Aorta (tissue), 5 donors: ENCODE measurements around the gene CFAP73. TPM values are rescaled to one million over a fixed set of nuclear protein-coding genes. Genes with fewer than 3 reads are reported as not detected.

ENCODE experiments used
- ATAC-seq: fragments of 200-7000 bp; cut with Tn5 transposase; one replicate; pipeline ENCODE4 v1.9.1; 2022; ENCODE audit warnings: moderate library complexity; ENCODE audit not compliant: low FRiP score
- DNase-seq, 2 donors: peaks; one replicate each; pipeline ENCODE4 v3.0.0-alpha.2; 2020
- H3K27ac ChIP-seq, 2 donors: one replicate each; pipeline ENCODE4 v1.5.1; 2013; ENCODE audit warnings: low read length in 2 of 2, mild to moderate bottlenecking in 2 of 2, moderate library complexity in 2 of 2, control low read depth in 1 of 2, inconsistent platforms in 1 of 2, low read depth in 1 of 2
- H3K27me3 ChIP-seq, 2 donors: one replicate each; pipeline ENCODE4 v1.6.1; 2013; ENCODE audit warnings: control low read depth in 1 of 2, low read length in 1 of 2, mild to moderate bottlenecking in 1 of 2, moderate library complexity in 1 of 2; ENCODE audit not compliant: insufficient read depth in 2 of 2, control insufficient read depth in 1 of 2
- H3K36me3 ChIP-seq, 2 donors: one replicate each; pipeline ENCODE4 v1.6.1; 2013; ENCODE audit warnings: control low read depth in 1 of 2, low read length in 1 of 2, mild to moderate bottlenecking in 1 of 2; ENCODE audit not compliant: insufficient read depth in 2 of 2, control insufficient read depth in 1 of 2
- H3K4me1 ChIP-seq, 2 donors: one replicate each; pipeline ENCODE4 v1.6.1; 2013; ENCODE audit warnings: low read length in 2 of 2, control low read depth in 1 of 2, mild to moderate bottlenecking in 1 of 2, moderate library complexity in 1 of 2; ENCODE audit not compliant: insufficient read depth in 2 of 2, control insufficient read depth in 1 of 2
- H3K4me3 ChIP-seq, 2 donors: one replicate each; pipeline ENCODE4 v1.5.1; 2013; ENCODE audit warnings: low read length in 2 of 2, control low read depth in 1 of 2, mild to moderate bottlenecking in 1 of 2
- H3K9me3 ChIP-seq: one replicate; pipeline ENCODE4 v1.6.1; 2013; ENCODE audit warnings: mild to moderate bottlenecking, low read length; ENCODE audit not compliant: control insufficient read depth
- WGBS, 2 donors: extraction: QIAGEN DNeasy Blood & Tissue Kit; methylation state at CpG; one replicate each; pipeline ENCODE4 v1.1.7; 2013; 5-methylcytosine and 5-hydroxymethylcytosine counted together
- intact Hi-C, 2 donors: fragments of 100-400 bp; cut with DNase I; formaldehyde crosslinking; loops; one replicate each; pipeline versions ENCODE4 v1.14.2 to v1.15.0; 2022
- polyA plus RNA-seq, 2 donors: library from polyadenylated mRNA; stranded (reverse); fragments of 200-250 nt; gene quantifications; one replicate each; pipeline ENCODE4 v1.2.3, GENCODE V29; 2013
- total RNA-seq, 2 donors: library from RNA; stranded (reverse); fragmentation: NEBNext Ultra II Directional; extraction: Animal tissue kit (Norgen Biotek cat#: 25700); gene quantifications; one replicate each; pipeline ENCODE4 v1.2.1, GENCODE V29; 2021
- donor health status: healthy with polysubstance abuse.
- donor health status: Bipolar disorder and iron deficiency.
- donor health status: DM: no; HTN: no; CAD: no.
- donor health status: DM: no; HTN: no; CAD: no.
- donor health status: DM: yes; HTN: yes; CAD: no.

CFAP73 gene
- total and polyA plus RNA-seq, 4 donors, result 0.10 TPM; not detected in 3

DNA sequence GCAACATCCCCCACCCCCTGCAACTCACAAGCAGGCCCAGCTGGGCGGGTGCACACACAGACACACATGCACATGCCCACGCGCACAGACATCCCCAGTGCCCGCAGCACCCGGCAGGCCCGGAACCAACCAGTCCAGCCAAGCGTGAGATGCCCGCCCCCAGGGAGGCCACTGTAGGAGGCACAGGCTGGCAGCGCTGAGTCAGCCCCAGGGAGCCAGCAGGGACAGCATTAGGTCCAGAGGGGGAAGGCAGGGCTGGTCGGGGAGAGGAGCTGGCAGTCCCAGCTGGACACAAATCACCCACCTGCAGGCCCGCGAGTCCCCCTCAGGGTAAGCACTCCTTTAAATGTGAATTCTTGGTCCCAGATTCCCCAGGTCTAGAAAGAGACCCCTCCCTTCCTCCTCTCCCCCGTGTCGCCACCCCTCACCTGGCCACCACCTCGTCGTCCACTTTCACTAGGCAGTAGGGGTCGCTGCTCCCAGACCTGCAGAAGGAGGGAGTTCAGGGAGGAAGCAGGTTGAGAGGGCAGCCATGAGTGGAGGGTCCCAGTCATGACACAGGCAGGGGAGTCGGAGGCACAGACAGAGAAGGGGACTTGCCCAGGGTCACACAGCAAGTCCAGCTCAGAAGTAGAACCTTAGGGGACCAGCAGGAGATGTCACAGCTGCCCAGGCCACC lies 18.9 kb upstream of the CFAP73 start:
- Histone ChIP-seq H3K27me3 (no peaks in the 10 kb centered on the region), H3K4me3 (no peak overlapping the region), H3K27ac (no peak overlapping the region), H3K36me3 (no peaks in the 10 kb centered on the region), H3K4me1 (no peaks in the 10 kb centered on the region), H3K9me3 (no peaks in the 10 kb centered on the region)
- intact Hi-C loops, result no loop called here
- ATAC-seq (no peak), DNase-seq (no peak)
- 32 to 37% methylated on average over 18 of the region's 18 CpGs for WGBS, 2 donors

DNA sequence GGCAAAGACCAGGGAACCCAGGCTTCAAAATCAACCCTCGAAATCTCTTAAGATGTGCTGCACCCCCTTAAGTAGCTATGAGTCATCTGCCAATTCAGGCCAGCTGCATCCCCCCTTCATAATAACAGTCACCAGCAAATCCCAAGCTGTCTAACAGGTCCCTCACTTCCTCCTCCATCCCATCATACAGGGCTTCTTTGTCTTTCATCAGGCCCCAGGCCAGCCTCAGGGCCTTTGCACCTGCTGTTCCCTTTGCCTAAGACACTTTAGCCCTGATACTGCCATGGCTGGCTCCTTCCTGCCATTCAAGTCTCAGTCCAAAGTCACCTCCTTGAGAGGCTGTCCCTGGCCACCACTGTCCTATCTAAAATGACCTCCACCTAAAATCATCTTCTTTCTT lies 18.0 kb upstream of the CFAP73 start:
- Histone ChIP-seq H3K36me3 (no peaks in the 10 kb centered on the region), H3K27ac (no peak overlapping the region), H3K4me3 (no peak overlapping the region), H3K9me3 (no peaks in the 10 kb centered on the region), H3K27me3 (no peaks in the 10 kb centered on the region), H3K4me1 (no peaks in the 10 kb centered on the region)
- DNase-seq, result no peak
- intact Hi-C loops, result no loop called here
- 71 to 73% methylated on average over 1 of the region's 1 CpG for WGBS, 2 donors
- no peak for ATAC-seq

- Histone ChIP-seq H3K4me1 (no peaks in the 10 kb centered on the region), H3K27ac (no peak overlapping the region), H3K27me3 (no peaks in the 10 kb centered on the region), H3K9me3 (no peaks in the 10 kb centered on the region), H3K36me3 (no peaks in the 10 kb centered on the region), H3K4me3 (no peak overlapping the region)
- 39 to 41% methylated on average over 6 of the region's 6 CpGs for WGBS, 2 donors
- no peak for ATAC-seq
- no peak for DNase-seq
- intact Hi-C loops, result no loop called here
Observed at GRCh38 chr12:113133036-113133435, 16.5 kb upstream of the CFAP73 start.

- intact Hi-C loops, result no loop called here
- H3K27me3 ChIP-seq, result no peaks in the 10 kb centered on the region
- WGBS, 2 donors, result 61 to 71% methylated on average over 3 of the region's 3 CpGs
Observed at GRCh38 chr12:113133666-113134065, 15.9 kb upstream of the CFAP73 start.

GRCh38 chr12:113134071-113134470 lies 15.5 kb upstream of the CFAP73 start:
- no peak for ATAC-seq

More at GRCh38 chr12:113133666-113134065, 15.9 kb upstream of the CFAP73 start:
- ATAC-seq, result no peak
- H3K4me3 ChIP-seq, result no peak overlapping the region
- H3K9me3 ChIP-seq, result no peaks in the 10 kb centered on the region
- no peaks in the 10 kb centered on the region for H3K4me1 ChIP-seq
- H3K27ac ChIP-seq, result no peak overlapping the region
- DNase-seq, result no peak
- H3K36me3 ChIP-seq, result no peaks in the 10 kb centered on the region

GRCh38 chr12:113134521-113134951 lies 15.0 kb upstream of the CFAP73 start:
- intact Hi-C loops, result no loop called here
- no peaks in the 10 kb centered on the region for H3K36me3 ChIP-seq
- WGBS, 2 donors, result 53 to 71% methylated on average over 6 of the region's 6 CpGs
- H3K27me3 ChIP-seq, result no peaks in the 10 kb centered on the region
- DNase-seq (peak in 1 of 2 donors; percentile 71), ATAC-seq (no peak)
- no peak overlapping the region for H3K27ac ChIP-seq
- H3K4me1 ChIP-seq, result no peaks in the 10 kb centered on the region
- no peak overlapping the region for H3K4me3 ChIP-seq
- no peaks in the 10 kb centered on the region for H3K9me3 ChIP-seq

More at GRCh38 chr12:113134071-113134470, 15.5 kb upstream of the CFAP73 start:
- H3K27me3 ChIP-seq, result no peaks in the 10 kb centered on the region
- no peak overlapping the region for H3K27ac ChIP-seq
- H3K4me3 ChIP-seq, result no peak overlapping the region
- no peaks in the 10 kb centered on the region for H3K4me1 ChIP-seq
- 74 to 75% methylated on average over 2 of the region's 2 CpGs for WGBS, 2 donors
- DNase-seq, result no peak
- intact Hi-C loops, result no loop called here
- no peaks in the 10 kb centered on the region for H3K9me3 ChIP-seq
- no peaks in the 10 kb centered on the region for H3K36me3 ChIP-seq

DNA sequence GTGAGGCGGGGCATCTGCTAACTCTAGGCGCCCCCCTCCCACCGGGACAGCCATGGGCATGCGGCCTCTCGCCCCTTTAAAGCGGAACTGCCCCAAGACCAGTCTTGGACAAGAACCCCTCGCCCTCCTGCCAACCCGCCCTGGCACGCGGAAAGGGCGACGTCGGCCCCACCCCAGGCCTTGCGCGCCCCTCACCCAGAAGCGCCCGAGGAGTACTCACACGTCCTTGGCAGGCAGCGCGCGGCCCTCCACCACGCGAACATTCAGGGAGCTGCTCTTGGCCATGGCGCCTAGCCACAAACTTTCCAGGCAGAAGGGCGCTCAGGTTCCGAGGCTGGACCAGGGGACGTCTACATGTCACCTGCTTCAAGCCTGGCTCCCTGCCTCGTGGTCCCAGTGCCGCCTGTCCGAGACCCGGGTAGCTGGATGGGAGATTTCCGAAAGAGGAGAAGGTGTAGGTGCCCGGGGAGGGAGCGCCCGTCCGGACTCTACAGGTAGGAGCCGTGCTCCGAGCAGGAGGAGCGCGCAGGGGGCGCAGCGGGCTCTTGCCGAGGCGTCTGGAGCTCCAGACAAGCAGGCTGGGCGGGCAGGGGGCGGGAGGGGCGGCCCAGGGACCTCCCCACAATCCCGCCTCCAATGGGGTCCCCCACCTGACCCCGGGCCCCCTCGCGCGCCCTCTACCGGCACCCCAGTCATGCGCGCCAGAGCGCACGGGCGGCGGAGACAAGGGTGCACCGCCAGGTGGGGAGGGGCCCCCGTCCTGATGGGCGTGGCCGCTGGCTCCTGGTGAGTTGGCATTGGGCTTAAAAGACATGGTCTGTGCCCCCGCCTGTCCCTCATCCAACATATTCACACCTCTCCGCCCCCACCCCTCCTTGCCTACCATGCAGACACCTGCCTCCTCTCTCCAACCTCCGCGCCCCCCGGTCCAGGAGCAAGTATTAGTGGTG lies 14.1 kb upstream of the CFAP73 start, which contains the start of gene RASAL1:
TSS of gene RASAL1 (minus strand) at position 584 of the 950 bp plus-strand sequence. CDS start at position 285, 299 bp downstream.
- peak in 1 of 2 donors; percentile 75 for DNase-seq
- Histone ChIP-seq H3K27ac (no peak within 1 kb of the TSS), H3K4me1 (no peaks in the 10 kb centered on the region), H3K36me3 (no peaks in the 10 kb centered on the region), H3K4me3 (no peak within 1 kb of the TSS), H3K9me3 (no peaks in the 10 kb centered on the region), H3K27me3 (no peaks in the 10 kb centered on the region)
- intact Hi-C loops, result no loop called here
- 3% methylated on average over 61 to 68 of the region's 68 CpGs for WGBS, 2 donors
- ATAC-seq, result no peak

DNA sequence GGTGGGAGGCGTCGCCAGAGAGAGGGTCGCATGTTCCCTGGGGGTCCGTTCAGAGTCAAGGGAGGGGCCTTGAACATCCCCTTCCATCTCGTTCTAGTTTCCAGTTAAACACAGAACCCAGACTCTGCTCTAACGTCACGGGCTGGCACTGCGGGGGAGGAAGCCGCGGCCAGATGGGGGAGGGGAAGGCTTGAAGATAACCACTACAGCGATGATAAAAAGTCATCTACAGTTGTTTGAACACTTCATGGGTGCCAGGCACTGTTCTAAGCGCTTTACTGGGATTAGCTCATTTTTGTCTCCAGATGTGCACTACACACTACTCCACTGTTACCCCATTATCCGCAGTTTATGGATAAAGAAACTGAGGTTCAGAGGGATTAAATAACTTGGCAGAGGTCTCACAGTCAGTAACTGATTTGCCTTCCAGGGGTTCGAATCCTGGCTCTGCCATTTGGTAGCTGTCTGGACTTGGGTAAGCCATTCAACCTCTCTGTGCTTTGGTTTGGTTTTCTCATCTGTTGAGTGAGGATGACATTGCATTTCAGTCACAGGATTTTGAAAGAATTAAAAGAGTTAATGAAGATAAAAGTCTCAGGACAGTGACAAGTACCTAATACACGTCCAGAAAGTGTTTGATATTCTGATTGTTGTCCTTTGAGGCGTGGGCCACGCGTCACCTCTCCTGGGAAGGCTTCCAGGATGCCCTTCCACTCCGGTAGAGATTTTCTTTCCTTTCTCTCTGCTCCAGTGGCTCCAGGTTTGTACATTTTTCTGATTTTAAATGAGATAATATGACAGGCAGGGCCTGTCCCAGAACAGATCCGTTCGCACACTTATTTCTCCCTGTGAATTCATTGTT lies 13.2 kb upstream of the CFAP73 start:
- no peaks in the 10 kb centered on the region for H3K9me3 ChIP-seq
- DNase-seq (peak in 1 of 2 donors; percentile 68), ATAC-seq (no peak)
- intact Hi-C loops, result no loop called here
- no peak overlapping the region for H3K4me3 ChIP-seq
- H3K36me3 ChIP-seq, result no peaks in the 10 kb centered on the region
- no peaks in the 10 kb centered on the region for H3K4me1 ChIP-seq
- H3K27ac ChIP-seq, result no peak overlapping the region
- 32 to 33% methylated on average over 21 of the region's 21 CpGs for WGBS, 2 donors
- no peaks in the 10 kb centered on the region for H3K27me3 ChIP-seq
